Testis (tissue), 2 donors: ENCODE data around the gene IPO11.

ENCODE experiments used
- POLR2A ChIP-seq: fragments of 450-650 bp; IDR thresholded peaks from one replicate; pipeline ENCODE4 v1.6.1; 2017; ENCODE audit warnings: antibody characterized with exemption, mild to moderate bottlenecking, moderate library complexity
- TF ChIP-seq, protein P1 (sequence below), 3 experiments: fragments of 450-650 bp in 2 of 3; fragments of 200-600 bp in 1 of 3; sonication (generic) in 1 of 3; IDR thresholded peaks; one replicate each; pipeline ENCODE4 v1.5.1; 2016 to 2019; ENCODE audit warnings: antibody characterized with exemption in 3 of 3, mild to moderate bottlenecking in 2 of 3, moderate library complexity in 1 of 3

DNA sequence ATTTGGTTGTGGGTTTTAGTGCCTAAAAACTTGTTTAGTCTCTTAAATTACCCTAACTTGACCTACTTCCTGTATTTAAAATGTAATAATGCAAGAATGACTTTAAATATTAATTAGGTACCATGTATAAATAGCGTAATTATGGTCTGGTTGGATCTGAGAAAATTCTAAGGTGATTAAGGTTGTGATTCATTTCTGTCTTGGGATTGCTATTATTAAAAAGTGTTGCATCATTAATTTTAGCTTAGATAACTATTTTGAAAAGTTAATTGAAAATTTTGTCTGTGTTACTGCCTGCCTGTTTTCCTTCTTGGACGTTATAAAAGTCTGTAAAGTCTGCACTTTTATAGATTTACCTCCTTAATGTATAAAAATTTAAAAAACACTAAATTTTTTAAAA lies 177.8 kb downstream of the IPO11 start:
- TF ChIP-seq, protein P1, sequence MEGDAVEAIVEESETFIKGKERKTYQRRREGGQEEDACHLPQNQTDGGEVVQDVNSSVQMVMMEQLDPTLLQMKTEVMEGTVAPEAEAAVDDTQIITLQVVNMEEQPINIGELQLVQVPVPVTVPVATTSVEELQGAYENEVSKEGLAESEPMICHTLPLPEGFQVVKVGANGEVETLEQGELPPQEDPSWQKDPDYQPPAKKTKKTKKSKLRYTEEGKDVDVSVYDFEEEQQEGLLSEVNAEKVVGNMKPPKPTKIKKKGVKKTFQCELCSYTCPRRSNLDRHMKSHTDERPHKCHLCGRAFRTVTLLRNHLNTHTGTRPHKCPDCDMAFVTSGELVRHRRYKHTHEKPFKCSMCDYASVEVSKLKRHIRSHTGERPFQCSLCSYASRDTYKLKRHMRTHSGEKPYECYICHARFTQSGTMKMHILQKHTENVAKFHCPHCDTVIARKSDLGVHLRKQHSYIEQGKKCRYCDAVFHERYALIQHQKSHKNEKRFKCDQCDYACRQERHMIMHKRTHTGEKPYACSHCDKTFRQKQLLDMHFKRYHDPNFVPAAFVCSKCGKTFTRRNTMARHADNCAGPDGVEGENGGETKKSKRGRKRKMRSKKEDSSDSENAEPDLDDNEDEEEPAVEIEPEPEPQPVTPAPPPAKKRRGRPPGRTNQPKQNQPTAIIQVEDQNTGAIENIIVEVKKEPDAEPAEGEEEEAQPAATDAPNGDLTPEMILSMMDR (IDR thresholded peaks at IDR 0.05): no peak
- no peak for TF ChIP-seq POLR2A
